GM18907 (cell line): ENCODE results near the gene RMND5A.
A peak's percentile ranks its signal among the peaks of the same experiment; 100 is the strongest.

Source experiments
- ATAC-seq: cut with Tn5 transposase; IDR thresholded peaks from one replicate; pipeline ENCODE4 v1.9.1; 2021; ENCODE audit warnings: mild to moderate bottlenecking, moderate library complexity; ENCODE audit not compliant: unreplicated experiment

Gene RMND5A

DNA sequence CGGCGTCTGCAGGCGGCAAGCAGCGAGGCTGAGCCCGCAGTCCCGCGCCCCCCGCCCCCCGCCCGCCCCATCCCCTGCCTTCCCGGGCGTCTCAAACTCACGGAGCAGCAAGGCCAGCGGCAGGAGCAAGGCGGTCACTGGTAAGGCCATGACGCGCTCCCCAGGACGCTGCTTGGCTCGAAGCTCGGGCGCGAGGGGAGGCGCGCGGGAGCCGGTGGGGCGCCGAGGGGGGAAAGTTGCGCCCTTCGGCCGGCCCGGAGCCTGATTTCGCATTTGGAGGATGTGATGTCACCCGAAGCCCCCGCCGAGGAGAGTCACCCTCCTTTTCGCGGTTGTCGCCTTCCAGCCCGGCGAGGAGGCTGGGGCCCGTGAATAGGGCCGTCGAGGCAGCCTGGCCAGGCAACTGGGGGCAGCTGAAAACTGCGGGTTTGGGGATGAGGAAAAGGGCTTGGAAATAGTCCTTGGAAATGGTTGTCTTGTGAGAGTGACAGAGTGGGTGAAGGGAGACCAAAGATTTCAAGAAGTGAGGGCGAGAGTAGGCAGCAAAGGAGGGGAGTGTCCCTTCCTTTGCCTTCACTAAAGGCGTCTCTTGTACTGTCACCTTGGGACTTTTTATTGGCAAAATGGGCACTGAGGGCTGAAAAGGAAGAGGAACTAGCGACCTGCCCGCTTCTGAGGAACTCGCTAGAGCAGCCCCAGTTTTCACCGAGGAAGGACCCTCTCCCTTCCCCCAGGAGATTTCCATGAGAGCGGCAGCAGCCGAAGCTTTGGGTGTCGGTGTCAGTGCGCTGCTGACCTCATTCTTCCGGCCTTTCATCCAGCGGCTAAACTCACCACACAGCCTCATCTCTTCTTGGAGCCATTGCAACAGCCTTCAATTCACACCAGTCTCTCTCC is 70.8 kb downstream of the RMND5A start, which contains the start of gene CD8A:
Gene CD8A (minus strand): TSS at position 238 of the 897 bp plus-strand sequence. CDS start 88 bp downstream, at position 150.
- ATAC-seq = no peak

DNA sequence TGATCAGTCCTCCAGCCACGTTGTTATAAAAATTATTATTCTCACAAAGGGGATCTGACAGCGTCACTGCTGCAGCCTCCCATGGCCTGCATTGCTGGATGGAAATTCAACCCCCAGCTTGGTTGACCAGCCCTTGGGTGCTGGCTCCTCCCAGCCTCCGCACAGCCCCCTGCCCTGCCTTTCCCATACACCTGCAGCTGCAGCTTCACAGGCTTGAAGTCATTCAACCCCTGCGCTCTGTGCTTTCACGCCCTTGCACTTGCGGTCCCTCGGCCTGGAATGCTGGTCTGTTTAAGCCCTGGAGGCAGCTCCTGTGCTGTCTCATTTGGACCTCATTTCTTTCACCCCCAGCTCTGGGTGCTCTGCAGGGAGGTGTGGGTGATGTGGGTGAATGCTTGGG is 71.5 kb downstream of the RMND5A start:
- ATAC-seq = no peak

DNA sequence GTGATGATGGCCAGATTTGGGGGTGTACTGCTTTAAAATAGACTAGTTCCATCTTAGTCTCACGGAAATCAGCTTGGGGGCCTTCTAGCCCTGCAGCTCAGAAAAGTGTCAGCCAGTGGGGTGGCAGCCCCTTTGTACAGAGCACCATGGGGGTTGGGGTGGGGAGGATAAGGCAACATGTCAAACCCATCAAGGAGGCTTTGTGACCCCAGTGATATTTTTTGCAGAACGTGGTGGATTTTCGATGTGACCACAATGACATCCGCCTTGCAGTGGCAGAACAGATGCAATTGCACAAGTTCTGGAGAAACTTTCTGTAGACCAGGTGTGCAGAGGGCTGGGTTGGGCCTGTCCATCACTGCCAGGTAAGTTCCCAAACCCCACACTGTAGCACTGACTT is 73.7 kb downstream of the RMND5A start:
- ATAC-seq = no peak

DNA sequence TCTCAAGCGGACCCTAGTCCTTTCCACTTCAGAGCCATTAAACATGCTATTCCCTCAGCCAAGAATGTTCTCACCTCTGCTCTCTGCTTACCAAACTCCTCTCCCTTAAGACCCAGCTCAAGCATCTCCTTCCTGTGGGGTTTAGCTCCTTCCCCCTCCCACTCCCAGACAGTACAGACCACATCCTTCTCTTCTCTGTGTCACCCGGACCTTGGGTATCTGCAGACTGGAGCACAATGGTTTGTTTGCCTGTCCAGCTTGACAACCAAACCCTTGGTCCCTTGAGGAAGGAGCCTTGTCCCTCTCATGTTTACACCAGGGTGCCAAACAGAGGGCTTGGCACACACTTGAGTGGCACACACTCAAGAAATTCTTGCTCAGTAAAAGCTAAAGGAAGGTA is 74.8 kb downstream of the RMND5A start:
- no peak for ATAC-seq

DNA sequence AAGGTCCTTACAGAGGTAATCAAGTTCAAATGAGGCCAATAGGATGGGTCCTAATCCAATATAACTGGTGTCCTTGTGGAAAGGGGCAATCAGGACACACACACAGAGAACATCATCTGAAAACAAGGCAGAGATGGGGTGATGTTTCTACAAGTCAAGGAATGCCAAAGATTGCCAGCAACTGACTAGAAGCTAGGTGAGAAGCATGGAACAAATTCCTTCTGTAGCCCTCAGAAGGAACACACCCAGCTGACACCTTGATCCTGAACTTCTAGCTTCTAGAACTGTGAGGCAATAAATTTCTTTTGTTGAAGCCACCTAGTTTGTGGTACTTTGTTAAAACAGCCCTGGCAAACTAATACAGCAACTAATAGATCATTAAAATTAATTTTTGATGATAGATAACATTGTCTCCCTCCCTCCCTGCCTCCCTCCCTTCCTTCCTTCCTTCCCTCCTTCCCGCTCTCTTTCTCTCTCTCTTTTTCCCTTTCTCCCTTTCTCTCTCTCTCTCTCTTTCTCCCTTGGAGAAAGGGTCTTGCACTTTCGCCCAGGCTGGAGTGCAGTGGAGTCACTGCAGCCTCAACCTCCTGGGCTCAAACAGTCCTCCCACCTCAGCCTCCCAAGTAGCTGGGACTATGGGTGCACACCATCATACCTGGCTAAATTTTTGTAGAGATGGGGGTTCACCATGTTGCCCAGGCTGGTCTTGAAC is 80.9 kb downstream of the RMND5A start:
- no peak for ATAC-seq

DNA sequence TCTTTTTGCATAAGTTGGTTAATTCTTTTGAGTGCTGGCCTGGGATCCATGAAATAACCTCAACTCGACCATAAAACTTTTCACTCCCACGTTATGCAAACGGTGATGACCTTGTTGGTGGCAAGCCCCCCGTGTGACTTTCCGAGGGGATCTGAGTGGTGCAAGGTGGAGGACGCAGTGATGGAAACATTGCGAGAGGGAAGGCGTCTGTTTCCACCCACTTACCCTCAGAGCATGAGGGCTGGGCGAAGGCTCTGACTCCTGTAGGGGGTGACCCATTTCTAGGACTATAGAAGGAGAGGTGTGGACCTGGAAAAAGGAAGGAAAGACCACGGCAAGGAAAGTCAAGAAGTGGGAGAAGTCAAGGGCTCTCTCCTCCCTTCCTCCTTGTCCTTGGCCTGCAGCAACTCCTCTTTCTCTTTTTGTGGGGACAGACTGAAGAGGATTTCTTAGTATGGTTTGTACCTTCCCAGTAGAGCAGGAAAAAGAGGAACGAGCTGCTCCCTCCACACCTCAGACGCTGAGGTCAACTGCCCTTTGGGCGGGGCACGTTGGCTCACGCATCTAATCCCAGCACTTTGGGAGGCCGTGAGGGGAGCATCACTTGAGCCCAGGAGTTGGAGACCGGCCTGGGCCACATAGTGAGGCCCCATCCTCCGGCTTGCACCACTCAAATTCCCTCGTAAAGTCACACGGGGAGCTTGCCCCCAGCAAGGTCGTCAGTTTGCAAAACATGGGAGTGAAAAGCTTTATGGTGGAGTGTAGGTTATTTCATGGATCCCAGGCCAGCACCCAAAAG is 86.2 kb downstream of the RMND5A start:
- ATAC-seq = no peak

DNA sequence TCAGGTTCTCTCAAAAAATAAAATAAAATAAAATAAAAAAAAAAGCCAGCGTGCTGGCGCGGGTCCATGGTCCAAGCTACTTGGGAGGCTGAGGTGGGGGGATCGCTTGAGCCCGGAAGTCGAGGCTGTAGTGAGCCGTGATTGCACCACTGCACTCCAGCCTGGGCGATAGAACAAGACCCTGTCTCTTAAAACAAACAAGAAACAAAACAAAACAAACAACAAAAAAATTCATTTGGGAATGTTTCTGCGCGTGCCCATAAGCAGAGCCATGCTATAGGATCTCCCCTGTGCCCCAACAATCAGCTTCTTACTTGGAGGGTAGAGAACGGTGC is 87.0 kb downstream of the RMND5A start:
- ATAC-seq = no peak

DNA sequence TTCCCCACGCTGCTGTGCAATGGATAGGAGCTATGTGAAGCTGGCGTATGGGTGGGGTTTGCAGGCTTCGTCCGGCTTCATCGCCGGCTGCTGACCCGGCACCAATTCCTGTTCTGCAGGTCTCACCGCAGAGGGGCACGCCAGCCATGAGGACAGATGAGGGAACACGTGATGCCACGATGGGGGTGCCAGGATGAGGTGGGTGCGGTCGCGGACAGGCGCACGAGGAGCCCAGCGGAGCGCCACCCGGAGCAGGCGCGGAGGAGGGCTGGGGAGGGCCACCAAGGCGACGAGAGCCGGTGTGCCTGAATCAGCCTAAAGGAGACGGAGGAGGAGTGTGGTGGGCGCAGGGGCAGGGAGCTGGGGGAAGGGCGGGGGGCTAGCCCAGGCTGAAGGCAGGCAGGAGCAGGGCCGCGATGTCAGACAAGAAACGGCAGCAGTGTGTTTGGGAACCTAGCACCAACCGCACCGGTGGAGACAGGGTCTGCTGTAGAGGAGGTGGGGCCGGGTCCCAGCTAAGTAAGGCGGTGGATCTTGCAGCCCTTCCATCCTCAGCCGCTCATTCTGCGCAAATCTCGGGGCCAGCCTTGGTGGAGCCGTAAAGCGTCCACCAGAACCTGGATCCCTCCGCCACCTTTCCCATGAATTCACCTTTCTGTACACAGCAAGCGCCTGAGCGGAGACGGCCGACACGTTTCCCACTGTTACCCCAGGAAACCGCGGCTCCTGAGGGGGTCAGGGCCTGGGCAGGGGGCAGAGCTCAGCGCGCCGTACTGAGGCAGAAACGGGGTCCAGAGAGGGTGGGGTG is 87.6 kb downstream of the RMND5A start:
- ATAC-seq = peak; percentile 39

DNA sequence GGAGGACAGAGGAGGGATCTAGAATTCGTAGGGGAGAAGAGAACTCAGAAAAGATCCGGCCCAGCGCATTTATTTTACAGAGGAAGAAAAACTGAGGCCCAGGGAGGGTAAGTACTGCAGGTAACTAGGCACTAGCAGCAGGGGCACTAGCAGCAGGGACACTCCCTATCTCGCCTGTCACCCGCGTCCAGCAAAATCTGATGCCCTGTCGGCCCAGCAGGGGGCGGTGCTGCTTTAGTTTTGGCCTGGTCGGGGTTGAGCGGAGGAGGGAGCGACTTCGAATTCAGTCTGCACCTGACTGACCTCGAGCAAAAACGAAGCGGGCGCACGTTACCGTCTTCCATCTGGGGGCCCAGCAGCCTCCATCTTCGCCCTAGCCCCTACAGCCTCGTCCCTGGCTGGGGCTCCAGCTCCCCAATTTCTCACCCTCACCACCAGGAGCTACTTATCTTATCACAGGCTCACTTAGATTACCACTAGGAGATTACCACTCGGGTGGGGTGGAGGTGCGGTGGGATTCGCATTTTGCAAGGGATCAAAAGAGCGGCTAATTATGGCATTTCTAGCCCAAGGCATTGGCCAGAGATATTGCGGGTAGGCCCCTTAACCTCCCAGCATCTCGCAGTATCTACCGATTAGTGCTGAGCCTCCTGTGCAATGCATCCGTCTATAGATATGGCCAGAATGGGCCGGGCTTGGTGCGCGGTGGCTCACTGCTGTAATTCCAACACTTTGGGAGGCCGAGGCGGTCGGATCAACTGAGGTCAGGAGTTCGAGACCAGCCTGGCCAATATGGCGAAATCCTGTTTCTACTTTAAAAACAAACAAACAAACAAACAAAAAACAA is 88.4 kb downstream of the RMND5A start:
- peak; percentile 96 for ATAC-seq

DNA sequence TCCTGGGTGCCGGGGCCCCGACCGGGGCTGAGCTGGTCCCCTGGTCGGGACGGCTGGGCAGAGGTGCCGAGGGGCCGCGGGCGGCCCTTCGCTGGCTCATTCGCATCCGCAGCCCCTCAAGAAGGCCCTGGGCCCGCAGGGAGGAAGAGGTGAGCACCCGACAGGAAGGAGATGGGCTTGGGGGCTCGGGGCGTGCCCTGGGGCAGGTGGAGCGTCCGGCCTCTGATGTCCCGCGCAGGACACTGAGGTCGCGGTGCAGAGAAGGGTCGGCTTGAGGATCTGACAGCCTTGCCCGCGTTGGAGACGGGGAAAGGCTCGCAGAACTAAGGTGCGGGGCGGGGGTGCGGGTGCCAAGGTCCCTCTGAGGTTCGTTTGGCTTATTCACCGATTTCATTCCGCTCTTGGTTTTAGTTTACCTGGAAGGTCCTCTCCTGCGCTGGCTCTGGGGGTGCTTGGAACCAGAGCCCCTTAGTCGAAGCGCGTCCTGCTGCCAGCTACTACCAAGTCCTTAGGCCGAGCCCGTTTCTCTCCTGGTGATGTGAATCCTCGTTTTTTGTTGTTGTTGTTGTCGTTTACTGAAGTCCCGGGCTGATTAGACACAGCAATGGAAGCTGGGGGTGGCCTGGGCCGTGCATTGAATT is 89.5 kb downstream of the RMND5A start:
- ATAC-seq = no peak

DNA sequence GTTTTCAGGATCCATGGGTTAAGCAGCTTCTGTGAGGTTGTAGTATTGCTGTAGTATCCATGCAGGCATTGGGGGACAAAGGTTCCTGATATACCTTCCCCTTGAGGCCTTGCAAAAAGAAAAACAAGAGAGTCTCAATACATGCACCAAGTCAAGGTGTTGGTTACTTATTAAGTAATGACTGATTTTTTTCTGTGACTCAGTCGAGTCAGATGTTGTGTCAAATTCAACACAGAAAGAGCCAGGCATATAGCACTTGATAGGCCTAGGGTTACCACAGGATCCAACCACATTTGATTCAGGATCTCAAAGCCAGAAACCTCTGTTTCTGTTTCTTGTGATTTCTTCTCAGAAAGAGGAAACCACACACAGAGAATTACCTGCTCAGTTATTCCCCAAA is 95.5 kb downstream of the RMND5A start:
- no peak for ATAC-seq

DNA sequence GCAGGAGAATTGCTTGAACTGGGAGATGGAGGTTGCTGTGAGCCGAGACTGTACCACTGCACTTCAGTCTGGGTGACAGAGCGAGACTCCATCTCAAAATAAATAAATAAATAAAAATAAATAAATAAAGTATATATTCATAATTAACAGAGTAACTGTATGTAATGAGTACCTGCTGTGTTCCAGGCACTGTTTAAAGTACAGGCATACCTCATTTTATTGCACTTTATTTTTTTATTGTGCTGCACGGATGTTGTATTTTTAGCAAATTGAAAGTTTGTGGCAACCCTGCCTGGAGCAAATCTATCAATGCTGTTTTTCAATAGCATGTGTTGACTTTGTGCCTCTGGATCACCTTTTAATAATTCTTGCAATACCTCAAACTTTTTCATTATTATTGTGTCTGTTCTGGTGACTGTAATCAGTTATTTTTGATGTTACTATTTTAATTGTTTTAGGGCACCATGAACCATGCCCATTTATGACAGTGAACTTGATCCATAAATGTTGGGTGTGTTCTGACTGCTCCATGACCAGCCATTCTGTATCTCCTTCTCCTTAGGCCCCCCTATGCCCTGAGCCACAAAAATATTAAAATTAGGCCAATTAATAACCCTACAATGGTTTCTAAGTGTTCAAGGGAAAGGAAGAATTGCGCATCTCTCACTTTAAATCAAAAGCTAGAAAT is 98.2 kb downstream of the RMND5A start:
- no peak for ATAC-seq

DNA sequence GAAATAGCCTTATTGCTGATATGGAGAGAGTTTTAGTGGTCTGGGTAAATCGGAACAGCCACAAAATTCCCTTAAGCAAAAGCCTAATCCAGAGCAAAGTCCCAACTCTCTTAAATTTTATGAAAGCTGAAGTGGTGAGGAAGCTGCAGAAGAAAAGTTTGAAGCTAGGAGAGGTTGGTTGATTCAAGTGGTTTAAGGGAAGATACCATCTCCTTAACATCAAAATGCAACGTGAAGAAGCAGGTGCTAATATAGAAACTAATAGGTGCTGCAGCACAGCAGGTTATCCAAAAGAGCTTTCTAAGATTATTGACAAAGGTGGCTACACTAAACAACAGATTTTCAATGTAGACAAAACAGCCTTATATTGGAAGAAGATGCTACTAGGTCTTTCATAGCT is 98.9 kb downstream of the RMND5A start:
- no peak for ATAC-seq

DNA sequence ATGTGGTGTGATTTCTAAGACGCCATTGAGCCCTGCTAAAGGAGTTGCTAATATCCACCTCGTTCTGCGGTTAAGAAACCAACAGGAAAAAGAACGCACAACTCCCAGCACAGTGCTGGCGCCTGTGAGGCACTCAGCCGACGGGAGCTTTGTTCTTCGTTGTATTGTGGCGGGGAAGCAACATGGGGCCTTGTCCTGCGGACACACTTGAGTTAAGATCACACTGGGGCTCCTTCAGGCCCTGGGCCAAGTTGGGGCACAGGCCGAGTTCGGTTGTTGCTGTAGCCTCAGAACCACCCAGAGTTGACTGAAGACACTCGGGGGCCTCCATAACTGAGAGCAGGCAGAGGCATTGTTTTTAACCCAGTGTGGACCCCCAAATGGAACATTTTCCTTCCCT is 101.2 kb downstream of the RMND5A start:
- no peak for ATAC-seq

DNA sequence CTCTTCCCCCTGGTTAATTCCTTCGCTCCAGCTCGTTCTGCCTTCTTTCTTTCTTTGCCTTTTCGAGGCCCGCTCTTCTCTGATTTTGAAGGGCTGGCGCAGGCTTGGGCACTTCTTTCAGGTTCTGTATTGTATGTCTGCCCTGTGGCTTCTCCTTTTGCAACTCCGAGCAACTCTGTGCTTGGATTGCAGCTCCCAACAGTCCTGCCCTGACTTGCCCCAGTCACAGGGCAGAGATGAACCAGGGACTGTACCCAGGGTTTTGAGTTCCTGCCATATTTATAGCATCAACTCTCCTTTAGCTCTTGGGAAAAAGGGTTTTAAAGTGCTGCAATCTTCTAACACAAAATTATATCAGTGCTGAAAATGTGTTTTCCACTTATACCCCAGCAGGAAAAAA is 101.8 kb downstream of the RMND5A start:
- no peak for ATAC-seq

DNA sequence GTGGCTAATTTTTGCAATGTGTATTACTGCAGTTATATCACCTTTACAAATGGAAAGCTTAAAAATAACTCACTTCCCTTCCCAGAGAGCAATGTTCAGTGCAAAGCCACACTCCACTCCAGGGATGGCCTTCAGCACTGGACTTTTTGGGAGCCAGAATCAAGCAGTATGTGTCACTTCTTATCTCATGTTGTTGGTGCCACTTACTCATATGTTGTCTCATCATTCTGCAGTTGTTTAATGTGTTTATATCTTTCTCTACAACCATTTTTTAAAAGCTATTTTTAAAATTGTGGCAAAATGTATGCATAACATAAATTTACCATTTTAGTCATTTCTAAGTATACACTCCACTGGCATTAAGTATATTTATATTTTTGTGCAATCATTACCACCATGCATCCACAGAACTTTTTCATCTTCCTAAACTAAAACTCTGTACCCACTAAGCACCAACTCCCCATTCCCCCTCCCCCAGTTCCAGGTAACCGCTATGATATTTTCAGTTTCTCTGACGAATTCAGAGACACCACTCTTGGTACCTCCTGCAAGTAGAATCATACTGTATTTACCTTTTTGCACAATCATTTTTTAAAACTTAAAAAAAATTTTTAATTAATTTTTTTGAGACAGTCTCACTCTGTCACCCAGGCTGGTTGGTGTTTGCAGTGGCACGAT is 102.7 kb downstream of the RMND5A start:
- ATAC-seq = no peak

DNA sequence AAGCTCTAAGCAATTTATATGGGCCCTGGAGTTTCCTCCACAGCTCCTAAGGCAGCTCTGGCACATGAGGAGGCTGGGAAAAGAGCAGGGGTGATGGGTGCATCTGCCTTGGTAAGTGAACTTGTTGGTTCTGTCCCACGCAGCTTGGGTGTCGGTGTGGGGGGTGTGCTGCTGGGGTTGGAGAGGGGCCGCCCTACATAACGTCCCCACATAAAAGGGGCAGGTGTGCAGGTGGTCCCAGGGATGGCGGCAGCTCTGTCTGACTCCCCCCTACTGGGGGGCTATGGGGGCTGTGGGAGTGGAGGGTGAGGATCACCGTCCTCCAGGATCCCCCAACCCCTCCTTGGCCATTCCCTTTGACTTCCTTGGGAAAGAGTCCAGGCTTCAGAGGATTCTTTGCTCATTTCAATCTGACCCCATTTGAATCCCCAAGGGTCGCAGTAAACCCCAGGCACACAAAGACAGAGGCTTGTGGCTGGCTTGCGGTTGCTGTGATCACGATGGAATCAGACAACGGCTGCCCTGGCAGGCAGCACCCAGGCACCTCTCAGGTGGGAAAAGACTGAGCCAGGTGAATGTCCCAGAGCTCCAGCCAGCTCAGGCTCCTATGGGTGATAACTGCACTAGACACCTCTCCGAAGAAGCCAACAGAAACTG is 105.1 kb downstream of the RMND5A start:
- no peak for ATAC-seq
